ENCODE measurements around the gene SLC29A4. TPM values are rescaled to one million over a fixed set of nuclear protein-coding genes. Genes with fewer than 3 reads are reported as not detected.
"Not testable (repeated sequence)": the region's sequence is repeated elsewhere in the genome, so short reads cannot be mapped to it uniquely, and the experiment has no call there.

Gene SLC29A4
- polyA plus RNA-seq, 1 donor (not counting 4 experiments of a cell fraction or from before 2014, with no cell fraction given): 0.43 TPM

DNA sequence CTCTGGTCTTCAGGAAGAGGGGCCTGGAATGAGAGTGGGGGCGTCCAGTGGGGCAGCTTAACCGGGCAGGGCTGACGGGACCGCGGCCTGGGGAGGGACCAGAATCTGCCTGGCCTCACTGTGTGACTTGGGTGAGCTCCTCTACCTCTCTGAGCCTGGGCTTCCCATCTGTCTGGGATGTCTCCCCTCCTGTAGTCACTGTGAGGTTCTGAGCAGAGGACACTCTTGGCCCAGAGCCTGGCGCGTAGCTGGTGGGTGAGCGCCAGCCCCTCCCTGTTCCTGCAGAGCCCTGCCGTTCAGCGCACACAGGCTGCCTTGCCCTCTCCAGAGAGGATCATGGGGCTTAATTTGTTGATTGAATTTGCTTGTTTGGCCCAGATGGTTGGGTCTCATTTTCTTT lies 7.2 kb upstream of the SLC29A4 start:
- H4K20me1 ChIP-seq (ENCODE audit: control insufficient read depth, extremely low read depth, insufficient read depth, low read length); DNase-seq (ENCODE audit: low read depth, low spot score); H3K4me1 ChIP-seq (ENCODE audit: control insufficient read depth, extremely low read depth, insufficient read depth, low read length); H2AFZ ChIP-seq (ENCODE audit: control insufficient read depth, low read length); H3K9me1 ChIP-seq (ENCODE audit: control insufficient read depth, extremely low read depth, insufficient read depth, low read length); H3K27ac ChIP-seq (ENCODE audit: control insufficient read depth, insufficient read depth, low read length); H3K36me3 ChIP-seq (ENCODE audit: control insufficient read depth in 2 of 2, extremely low read depth in 1 of 2, insufficient read depth in 2 of 2, low read length in 2 of 2); FAIRE-seq; H3K9ac ChIP-seq (ENCODE audit: control insufficient read depth, extremely low read depth, insufficient read depth, low read length); dilution Hi-C loops (cut with MboI; ENCODE audit: extremely low pct_ligation_motif_present, low sequenced_read_pairs); H3K4me2 ChIP-seq (ENCODE audit: control insufficient read depth, extremely low read depth, insufficient read depth, low read depth, low read length); H3K9me3 ChIP-seq (ENCODE audit: control insufficient read depth, low read depth, low read length); H3K79me2 ChIP-seq (ENCODE audit: control insufficient read depth, insufficient read depth, low read length); H3K4me3 ChIP-seq (ENCODE audit: control insufficient read depth in 2 of 3, extremely low read depth in 1 of 3, insufficient read depth in 2 of 3, low read depth in 1 of 3, low read length in 3 of 3): not testable (repeated sequence)
- H3K27me3 ChIP-seq (ENCODE audit: control insufficient read depth, extremely low read depth, insufficient read depth, low read length): peaks cover 15% of the 10 kb centered on the region

DNA sequence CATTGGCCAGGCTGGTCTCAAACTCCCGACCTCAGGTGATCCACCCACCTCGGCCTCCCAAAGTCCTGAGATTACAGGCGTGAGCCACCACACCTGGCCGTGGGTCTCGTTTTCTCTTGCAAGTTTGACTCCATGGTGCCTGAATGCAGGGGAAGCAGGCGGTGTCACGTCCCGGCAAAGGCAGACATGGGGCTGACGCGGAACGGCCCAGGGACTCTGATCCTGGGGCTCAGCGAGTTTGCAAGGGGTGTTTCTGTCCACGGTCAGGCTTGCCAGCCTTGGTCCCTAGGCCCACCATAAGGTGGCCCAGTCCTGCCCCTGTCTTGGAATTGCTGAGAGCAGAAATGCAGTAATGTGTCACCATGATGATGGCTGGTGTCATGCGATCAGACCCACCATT lies 6.6 kb upstream of the SLC29A4 start:
- H3K4me2 ChIP-seq (ENCODE audit: control insufficient read depth, extremely low read depth, insufficient read depth, low read depth, low read length); dilution Hi-C loops (cut with MboI; ENCODE audit: extremely low pct_ligation_motif_present, low sequenced_read_pairs); H3K9me1 ChIP-seq (ENCODE audit: control insufficient read depth, extremely low read depth, insufficient read depth, low read length); H3K27ac ChIP-seq (ENCODE audit: control insufficient read depth, insufficient read depth, low read length); H3K4me3 ChIP-seq (ENCODE audit: control insufficient read depth in 2 of 3, extremely low read depth in 1 of 3, insufficient read depth in 2 of 3, low read depth in 1 of 3, low read length in 3 of 3); FAIRE-seq; H4K20me1 ChIP-seq (ENCODE audit: control insufficient read depth, extremely low read depth, insufficient read depth, low read length); H3K36me3 ChIP-seq (ENCODE audit: control insufficient read depth in 2 of 2, extremely low read depth in 1 of 2, insufficient read depth in 2 of 2, low read length in 2 of 2); H3K4me1 ChIP-seq (ENCODE audit: control insufficient read depth, extremely low read depth, insufficient read depth, low read length); DNase-seq (ENCODE audit: low read depth, low spot score); H3K9ac ChIP-seq (ENCODE audit: control insufficient read depth, extremely low read depth, insufficient read depth, low read length); H3K79me2 ChIP-seq (ENCODE audit: control insufficient read depth, insufficient read depth, low read length); H2AFZ ChIP-seq (ENCODE audit: control insufficient read depth, low read length); H3K9me3 ChIP-seq (ENCODE audit: control insufficient read depth, low read depth, low read length): not testable (repeated sequence)
- H3K27me3 ChIP-seq (ENCODE audit: control insufficient read depth, extremely low read depth, insufficient read depth, low read length): peaks cover 15% of the 10 kb centered on the region

DNA sequence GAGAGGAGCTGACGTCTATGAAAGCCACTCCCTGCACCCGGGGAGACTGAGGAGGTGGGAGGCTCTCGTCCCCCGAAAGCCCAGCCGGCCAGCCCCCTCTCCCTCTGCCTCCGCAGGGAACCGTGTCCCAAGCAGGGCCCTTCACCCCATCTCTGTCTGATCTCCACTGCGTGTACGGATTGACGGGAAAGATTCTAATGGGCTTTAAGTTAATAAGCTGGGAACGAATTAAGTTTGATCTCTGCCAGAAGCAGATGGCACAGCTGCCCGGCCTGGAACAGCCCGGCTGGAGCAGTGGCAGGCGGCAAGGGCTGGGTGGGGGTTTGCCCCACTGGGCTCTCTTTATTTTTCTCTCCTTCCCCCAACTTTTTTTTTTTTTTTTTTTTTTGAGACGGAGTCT lies 6.1 kb upstream of the SLC29A4 start:
- Histone ChIP-seq H3K27me3 (ENCODE audit: control insufficient read depth, extremely low read depth, insufficient read depth, low read length) (peaks cover 15% of the 10 kb centered on the region), H4K20me1 (ENCODE audit: control insufficient read depth, extremely low read depth, insufficient read depth, low read length) (no peaks in the 10 kb centered on the region), H3K9ac (ENCODE audit: control insufficient read depth, extremely low read depth, insufficient read depth, low read length) (no peak overlapping the region), H3K9me3 (ENCODE audit: control insufficient read depth, low read depth, low read length) (no peaks in the 10 kb centered on the region), H3K4me2 (ENCODE audit: control insufficient read depth, extremely low read depth, insufficient read depth, low read depth, low read length) (no peak overlapping the region), H2AFZ (ENCODE audit: control insufficient read depth, low read length) (no peak overlapping the region), H3K4me3 (ENCODE audit: control insufficient read depth in 2 of 3, extremely low read depth in 1 of 3, insufficient read depth in 2 of 3, low read depth in 1 of 3, low read length in 3 of 3) (no peak overlapping the region), H3K4me1 (ENCODE audit: control insufficient read depth, extremely low read depth, insufficient read depth, low read length) (no peaks in the 10 kb centered on the region), H3K79me2 (ENCODE audit: control insufficient read depth, insufficient read depth, low read length) (no peaks in the 10 kb centered on the region), H3K27ac (ENCODE audit: control insufficient read depth, insufficient read depth, low read length) (no peak overlapping the region), H3K9me1 (ENCODE audit: control insufficient read depth, extremely low read depth, insufficient read depth, low read length) (no peaks in the 10 kb centered on the region), H3K36me3 (ENCODE audit: control insufficient read depth in 2 of 2, extremely low read depth in 1 of 2, insufficient read depth in 2 of 2, low read length in 2 of 2) (no peaks in the 10 kb centered on the region)
- DNase-seq (ENCODE audit: low read depth, low spot score): no peak
- no peak for TF ChIP-seq EZH2 (IDR thresholded peaks at IDR 0.05; ENCODE audit: low read length)
- TF ChIP-seq, protein P1, sequence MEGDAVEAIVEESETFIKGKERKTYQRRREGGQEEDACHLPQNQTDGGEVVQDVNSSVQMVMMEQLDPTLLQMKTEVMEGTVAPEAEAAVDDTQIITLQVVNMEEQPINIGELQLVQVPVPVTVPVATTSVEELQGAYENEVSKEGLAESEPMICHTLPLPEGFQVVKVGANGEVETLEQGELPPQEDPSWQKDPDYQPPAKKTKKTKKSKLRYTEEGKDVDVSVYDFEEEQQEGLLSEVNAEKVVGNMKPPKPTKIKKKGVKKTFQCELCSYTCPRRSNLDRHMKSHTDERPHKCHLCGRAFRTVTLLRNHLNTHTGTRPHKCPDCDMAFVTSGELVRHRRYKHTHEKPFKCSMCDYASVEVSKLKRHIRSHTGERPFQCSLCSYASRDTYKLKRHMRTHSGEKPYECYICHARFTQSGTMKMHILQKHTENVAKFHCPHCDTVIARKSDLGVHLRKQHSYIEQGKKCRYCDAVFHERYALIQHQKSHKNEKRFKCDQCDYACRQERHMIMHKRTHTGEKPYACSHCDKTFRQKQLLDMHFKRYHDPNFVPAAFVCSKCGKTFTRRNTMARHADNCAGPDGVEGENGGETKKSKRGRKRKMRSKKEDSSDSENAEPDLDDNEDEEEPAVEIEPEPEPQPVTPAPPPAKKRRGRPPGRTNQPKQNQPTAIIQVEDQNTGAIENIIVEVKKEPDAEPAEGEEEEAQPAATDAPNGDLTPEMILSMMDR (optimal IDR thresholded peaks at IDR 0.05 in 1 of 3, IDR thresholded peaks at IDR 0.05 in 1 of 3, conservative IDR thresholded peaks at IDR 0.05 in 1 of 3; ENCODE audit: extremely low read depth in 1 of 3, insufficient read depth in 2 of 3, low read length in 3 of 3): no peak
- dilution Hi-C loops (cut with MboI; ENCODE audit: extremely low pct_ligation_motif_present, low sequenced_read_pairs): no loop called here
- FAIRE-seq: no peak

Data from keratinocyte (primary cell).